BJ (cell line): ENCODE measurements around the gene LMAN2. TPM values are rescaled to one million over a fixed set of nuclear protein-coding genes. Genes with fewer than 3 reads are reported as not detected.

Source experiments
- CTCF ChIA-PET: fragments of 350-600 bp; formaldehyde crosslinking; extraction: SDS; loops from one replicate; lab custom pipeline; 2021; ENCODE audit warnings: antibody characterized with exemption, inconsistent platforms; lab: Yijun Ruan, JAX
- POLR2A ChIA-PET: fragments of 300-600 bp; sonication (Branson Sonifier 250); formaldehyde crosslinking; extraction: SDS; loops from one replicate; lab custom pipeline; 2021; ENCODE audit warnings: antibody characterized with exemption; lab: Charles Lee
- DNase-seq: peaks from one replicate; pipeline ENCODE4 v3.0.0-alpha.2; 2011; ENCODE audit warnings: low read depth
- H3K27me3 ChIP-seq: 2 replicates; pipeline ENCODE4 v1.6.0; 2011; ENCODE audit warnings: low read length; ENCODE audit not compliant: control insufficient read depth, insufficient read depth
- H3K36me3 ChIP-seq: 2 replicates; pipeline ENCODE4 v1.5.1; 2011; ENCODE audit warnings: low read length; ENCODE audit not compliant: control insufficient read depth, insufficient read depth
- H3K4me3 ChIP-seq: 2 replicates; pipeline ENCODE4 v1.5.1; 2011; ENCODE audit warnings: low read depth, mild to moderate bottlenecking, control low read depth, low read length
- CTCF ChIP-seq: IDR thresholded peaks from 2 replicates; pipeline ENCODE4 v1.5.1; 2011; ENCODE audit warnings: low read depth, mild to moderate bottlenecking, control low read depth, inconsistent platforms, low read length, moderate library complexity; ENCODE audit not compliant: insufficient read depth
- polyA plus RNA-seq: library from polyadenylated mRNA; depleted of rRNA; stranded (reverse); fragments of >200 nt; gene quantifications from 2 replicates; pipeline ENCODE4 v1.2.3, GENCODE V29; 2011

The LMAN2 gene
- polyA plus RNA-seq, 1 experiment: 248 TPM

- CTCF ChIA-PET: interaction anchor here (0.9 to 9.6 kb wide), 28 partner anchors 8 to 304 kb away, joined by 3 to 217 read pairs (median 4); partner anchors contain the start of genes F12, GRK6, PDLIM7 and PFN3
- Histone ChIP-seq H3K4me3 (no peak overlapping the region), H3K27me3 (peaks cover 14% of the 10 kb centered on the region), H3K36me3 (no peaks in the 10 kb centered on the region)
- POLR2A ChIA-PET: interaction anchor here (0.8 kb wide), 1 partner anchor 108 kb away, joined by 3 read pairs; no protein-coding TSS in a partner anchor
- 0 out of 2 replicates have a peak, but pooled peaks have one; percentile 11 for TF ChIP-seq CTCF
- peak; percentile 86 for DNase-seq
These were observed 38.0 kb upstream of the LMAN2 start for GRCh38 chr5:177389241-177390169.

GRCh38 chr5:177388521-177389052, 37.1 kb upstream of the LMAN2 start:
- CTCF ChIA-PET: interaction anchor here (1.1 to 9.6 kb wide), 12 partner anchors 11 to 276 kb away, joined by 3 to 217 read pairs (median 16); partner anchors contain the start of genes F12, PDLIM7, PFN3 and PRR7
- H3K4me3 ChIP-seq: no peak overlapping the region

GRCh38 chr5:177387405-177387804, 35.9 kb upstream of the LMAN2 start:
- POLR2A ChIA-PET: no interaction called here
- H3K4me3 ChIP-seq: no peak overlapping the region

More at GRCh38 chr5:177388521-177389052, 37.1 kb upstream of the LMAN2 start:
- TF ChIP-seq CTCF: no peak
- POLR2A ChIA-PET: no interaction called here
- Histone ChIP-seq H3K36me3 (no peaks in the 10 kb centered on the region), H3K27me3 (peaks cover 15% of the 10 kb centered on the region)
- no peak for DNase-seq

GRCh38 chr5:177386542-177386941, 35.1 kb upstream of the LMAN2 start:
- ChIA-PET CTCF (interaction anchor here (0.8 to 9.6 kb wide), 9 partner anchors 11 to 77 kb away, joined by 3 to 217 read pairs (median 3); partner anchors contain the start of gene PRR7), POLR2A (no interaction called here)
- Histone ChIP-seq H3K4me3 (no peak overlapping the region), H3K27me3 (peaks cover 23% of the 10 kb centered on the region), H3K36me3 (no peaks in the 10 kb centered on the region)
- no peak for DNase-seq
- TF ChIP-seq CTCF: no peak

More at GRCh38 chr5:177387405-177387804, 35.9 kb upstream of the LMAN2 start:
- no peak for DNase-seq
- Histone ChIP-seq H3K36me3 (no peaks in the 10 kb centered on the region), H3K27me3 (peaks cover 19% of the 10 kb centered on the region)
- TF ChIP-seq CTCF: no peak
- CTCF ChIA-PET: interaction anchor here (1.0 to 9.6 kb wide), 5 partner anchors 14 to 70 kb away, joined by 3 to 217 read pairs (median 3); partner anchors contain the start of gene PRR7
